ENCODE data around the gene WDR45B.

The WDR45B gene

GRCh38 chr17:82590216-82590615 is 58.0 kb downstream of the WDR45B start:
- no peak overlapping the region for H3K4me3 ChIP-seq (IDR thresholded peaks at IDR 0.05; ENCODE audit: insufficient read depth, low read depth, low read length)
- no peak overlapping the region for H3K9ac ChIP-seq
- H3K79me2 ChIP-seq (ENCODE audit: insufficient read depth, low read depth): no peaks in the 10 kb centered on the region
- H3K27ac ChIP-seq: no peak overlapping the region; the same call in 1 of the 2 replicates
- H2AFZ ChIP-seq (ENCODE audit: low read depth): no peak overlapping the region
- TF ChIP-seq, protein P1, sequence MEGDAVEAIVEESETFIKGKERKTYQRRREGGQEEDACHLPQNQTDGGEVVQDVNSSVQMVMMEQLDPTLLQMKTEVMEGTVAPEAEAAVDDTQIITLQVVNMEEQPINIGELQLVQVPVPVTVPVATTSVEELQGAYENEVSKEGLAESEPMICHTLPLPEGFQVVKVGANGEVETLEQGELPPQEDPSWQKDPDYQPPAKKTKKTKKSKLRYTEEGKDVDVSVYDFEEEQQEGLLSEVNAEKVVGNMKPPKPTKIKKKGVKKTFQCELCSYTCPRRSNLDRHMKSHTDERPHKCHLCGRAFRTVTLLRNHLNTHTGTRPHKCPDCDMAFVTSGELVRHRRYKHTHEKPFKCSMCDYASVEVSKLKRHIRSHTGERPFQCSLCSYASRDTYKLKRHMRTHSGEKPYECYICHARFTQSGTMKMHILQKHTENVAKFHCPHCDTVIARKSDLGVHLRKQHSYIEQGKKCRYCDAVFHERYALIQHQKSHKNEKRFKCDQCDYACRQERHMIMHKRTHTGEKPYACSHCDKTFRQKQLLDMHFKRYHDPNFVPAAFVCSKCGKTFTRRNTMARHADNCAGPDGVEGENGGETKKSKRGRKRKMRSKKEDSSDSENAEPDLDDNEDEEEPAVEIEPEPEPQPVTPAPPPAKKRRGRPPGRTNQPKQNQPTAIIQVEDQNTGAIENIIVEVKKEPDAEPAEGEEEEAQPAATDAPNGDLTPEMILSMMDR (conservative IDR thresholded peaks at IDR 0.05; ENCODE audit: low read depth, low read length): no peak
- no peak overlapping the region for H3K4me2 ChIP-seq
- peaks cover 7% of the 10 kb centered on the region; the same call in 1 of the 2 replicates for H3K36me3 ChIP-seq (ENCODE audit: insufficient read depth)
- H3K4me1 ChIP-seq (ENCODE audit: low read depth, poor library complexity, severe bottlenecking): no peaks in the 10 kb centered on the region
- no peaks in the 10 kb centered on the region for H4K20me1 ChIP-seq (ENCODE audit: insufficient read depth)
- H3K27me3 ChIP-seq (ENCODE audit: insufficient read depth, low read depth): no peaks in the 10 kb centered on the region

DNA sequence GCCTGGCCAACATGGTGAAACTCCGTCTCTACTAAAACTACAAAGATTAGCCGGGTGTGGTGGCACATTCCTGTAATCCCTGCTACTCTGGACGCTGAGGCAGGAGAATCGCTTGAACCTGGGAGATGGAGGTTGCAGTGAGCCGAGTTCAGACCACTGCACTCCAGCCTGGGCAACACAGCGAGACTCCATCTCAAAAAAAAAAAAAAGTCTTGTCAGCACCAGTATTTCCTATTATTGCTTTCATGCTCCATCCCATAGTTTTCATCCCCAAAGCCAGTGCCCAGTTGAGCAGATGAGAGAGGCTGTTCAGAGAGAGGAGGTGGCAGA is 58.4 kb downstream of the WDR45B start:
- H2AFZ ChIP-seq (ENCODE audit: low read depth): no peak overlapping the region
- TF ChIP-seq, protein P1 (conservative IDR thresholded peaks at IDR 0.05; ENCODE audit: low read depth, low read length): no peak
- H3K9ac ChIP-seq: no peak overlapping the region
- H3K4me3 ChIP-seq (IDR thresholded peaks at IDR 0.05; ENCODE audit: insufficient read depth, low read depth, low read length): no peak overlapping the region
- no peak overlapping the region for H3K4me2 ChIP-seq
- H3K36me3 ChIP-seq (ENCODE audit: insufficient read depth): peaks cover 7% of the 10 kb centered on the region; the same call in 1 of the 2 replicates
- H3K79me2 ChIP-seq (ENCODE audit: insufficient read depth, low read depth): no peaks in the 10 kb centered on the region
- no peaks in the 10 kb centered on the region for H3K27me3 ChIP-seq (ENCODE audit: insufficient read depth, low read depth)
- H3K27ac ChIP-seq: no peak overlapping the region; the same call in 1 of the 2 replicates
- no peaks in the 10 kb centered on the region for H3K4me1 ChIP-seq (ENCODE audit: low read depth, poor library complexity, severe bottlenecking)
- H4K20me1 ChIP-seq (ENCODE audit: insufficient read depth): no peaks in the 10 kb centered on the region

DNA sequence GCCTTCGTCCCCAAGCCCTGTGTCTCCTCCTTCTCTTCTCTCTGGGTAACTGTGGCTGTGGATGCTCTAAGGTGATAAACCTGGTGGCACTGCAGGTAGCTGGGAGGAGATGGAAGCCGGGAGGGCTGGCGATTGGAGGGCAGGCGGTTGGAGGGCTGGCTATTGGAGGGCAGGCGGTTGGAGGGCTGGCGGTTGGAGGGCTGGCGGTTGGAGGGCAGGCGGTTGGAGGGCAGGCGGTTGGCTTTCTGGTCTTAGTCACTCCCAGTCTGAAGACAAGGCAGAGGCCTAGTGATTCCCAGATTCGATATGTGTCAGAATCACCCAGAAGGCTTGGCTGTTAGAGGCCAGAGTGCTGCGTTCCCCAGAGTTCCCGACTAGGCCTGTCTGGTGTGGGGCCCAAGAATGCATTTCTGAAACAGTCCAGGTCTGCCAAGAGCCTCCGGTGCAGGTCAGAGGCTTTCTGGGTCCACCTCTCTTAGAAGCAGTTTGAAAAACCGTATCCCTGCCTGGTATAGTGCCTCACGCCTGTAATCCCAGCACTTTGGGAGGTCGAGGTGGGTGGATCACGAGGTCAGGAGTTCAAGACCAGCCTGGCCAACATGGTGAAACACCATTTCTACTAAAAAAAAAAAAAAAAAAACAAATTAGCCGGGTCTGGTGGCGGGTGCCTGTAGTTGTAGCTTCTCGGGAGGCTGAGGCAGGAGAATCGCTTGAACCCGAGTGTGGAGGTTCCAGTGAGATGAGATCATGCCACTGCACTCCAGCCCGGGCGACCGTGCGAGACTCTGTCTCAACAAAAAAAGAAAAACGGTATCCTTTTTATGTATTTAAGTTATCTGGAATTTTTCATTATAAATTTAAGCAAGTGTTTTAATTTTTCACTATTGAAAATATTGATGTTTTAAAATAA is 59.7 kb downstream of the WDR45B start:
- H3K27ac ChIP-seq: no peak overlapping the region
- H3K4me2 ChIP-seq: no peak overlapping the region
- no peaks in the 10 kb centered on the region for H4K20me1 ChIP-seq (ENCODE audit: insufficient read depth)
- no peak overlapping the region for H3K4me3 ChIP-seq (IDR thresholded peaks at IDR 0.05; ENCODE audit: insufficient read depth, low read depth, low read length)
- no peak overlapping the region for H3K9ac ChIP-seq
- H3K79me2 ChIP-seq (ENCODE audit: insufficient read depth, low read depth): no peaks in the 10 kb centered on the region; the same call in 1 of the 2 replicates
- TF ChIP-seq, protein P1 (conservative IDR thresholded peaks at IDR 0.05; ENCODE audit: low read depth, low read length): no peak
- H3K27me3 ChIP-seq (ENCODE audit: insufficient read depth, low read depth): no peaks in the 10 kb centered on the region
- no peak overlapping the region for H2AFZ ChIP-seq (ENCODE audit: low read depth)
- peaks cover 8% of the 10 kb centered on the region; the same call in 1 of the 2 replicates for H3K36me3 ChIP-seq (ENCODE audit: insufficient read depth)
- H3K4me1 ChIP-seq (ENCODE audit: low read depth, poor library complexity, severe bottlenecking): no peaks in the 10 kb centered on the region

GRCh38 chr17:82587234-82588086 is 60.8 kb downstream of the WDR45B start:
- Histone ChIP-seq H2AFZ (ENCODE audit: low read depth) (no peak overlapping the region), H4K20me1 (ENCODE audit: insufficient read depth) (no peaks in the 10 kb centered on the region), H3K4me2 (no peak overlapping the region), H3K4me1 (ENCODE audit: low read depth, poor library complexity, severe bottlenecking) (no peaks in the 10 kb centered on the region), H3K4me3 (IDR thresholded peaks at IDR 0.05; ENCODE audit: insufficient read depth, low read depth, low read length) (no peak overlapping the region), H3K36me3 (ENCODE audit: insufficient read depth) (peaks cover 12% of the 10 kb centered on the region; the same call in 1 of the 2 replicates), H3K27me3 (ENCODE audit: insufficient read depth, low read depth) (no peaks in the 10 kb centered on the region), H3K79me2 (ENCODE audit: insufficient read depth, low read depth) (no peaks in the 10 kb centered on the region; the same call in 1 of the 2 replicates), H3K27ac (no peak overlapping the region), H3K9ac (no peak overlapping the region)
- TF ChIP-seq, protein P1 (conservative IDR thresholded peaks at IDR 0.05; ENCODE audit: low read depth, low read length): no peak
